A673 (cell line): ENCODE results near the gene RCBTB1. TPM values are rescaled to one million over a fixed set of nuclear protein-coding genes. Genes with fewer than 3 reads are reported as not detected.
A peak's percentile ranks its signal among the peaks of the same experiment; 100 is the strongest.

ENCODE experiments used
- BruUV-seq: library from RNA; stranded (reverse); fragments of 400-500 nt; replicated peaks from 2 replicates; lab custom pipeline; 2021; lab: Mats Ljungman, UMichigan
- CTCF ChIA-PET: fragments of 300-600 bp; sonication (Branson Sonifier 250); formaldehyde crosslinking; loops from one replicate; lab custom pipeline; 2022; ENCODE audit warnings: antibody characterized with exemption; lab: Charles Lee
- POLR2A ChIA-PET: fragments of 300-600 bp; sonication (Branson Sonifier 250); formaldehyde crosslinking; loops from one replicate; lab custom pipeline; 2022; ENCODE audit warnings: antibody characterized with exemption; ENCODE audit not compliant: low non-redundant PET; lab: Charles Lee
- DNase-seq: peaks from one replicate; pipeline ENCODE4 v3.0.0-alpha.2; 2015; ENCODE audit warnings: low spot score
- H3K27ac ChIP-seq: fragments of 200-600 bp; sonication (generic); 2 replicates; pipeline ENCODE4 v1.5.1; 2016; ENCODE audit warnings: mixed run types, low read depth, mild to moderate bottlenecking, mixed read lengths, antibody characterized with exemption, low read length; ENCODE audit not compliant: poor library complexity, severe bottlenecking
- H3K27me3 ChIP-seq: fragments of 200-600 bp; sonication (generic); replicated peaks from 2 replicates; pipeline ENCODE4 v1.6.1; 2017; ENCODE audit warnings: mixed run types, low read depth, mild to moderate bottlenecking, mixed read lengths, antibody characterized with exemption, low read length; ENCODE audit not compliant: insufficient read depth, poor library complexity
- H3K36me3 ChIP-seq: fragments of 200-600 bp; sonication (generic); 2 replicates; pipeline ENCODE4 v1.6.1; 2016; ENCODE audit warnings: mixed run types, mild to moderate bottlenecking, mixed read lengths, antibody characterized with exemption, low read length; ENCODE audit not compliant: insufficient read depth, poor library complexity, severe bottlenecking
- H3K4me1 ChIP-seq: fragments of 200-600 bp; sonication (generic); 2 replicates; pipeline ENCODE4 v1.6.1; 2017; ENCODE audit warnings: mixed run types, mild to moderate bottlenecking, mixed read lengths, antibody characterized with exemption, low read length; ENCODE audit not compliant: insufficient read depth, poor library complexity, severe bottlenecking
- H3K4me3 ChIP-seq: fragments of 200-600 bp; sonication (generic); 2 replicates; pipeline ENCODE4 v1.5.1; 2016; ENCODE audit warnings: low read depth, mixed run types, mild to moderate bottlenecking, mixed read lengths, low read length; ENCODE audit not compliant: poor library complexity, severe bottlenecking
- H3K9me3 ChIP-seq: fragments of 200-600 bp; sonication (generic); 2 replicates; pipeline ENCODE4 v1.6.1; 2016; ENCODE audit warnings: mixed run types, low read depth, mild to moderate bottlenecking, mixed read lengths, antibody characterized with exemption, low read length; ENCODE audit not compliant: poor library complexity, severe bottlenecking
- CTCF ChIP-seq: fragments of 300-800, 200-600 bp; sonication (generic); conservative IDR thresholded peaks from 2 replicates; pipeline ENCODE4 v1.5.1; 2017; ENCODE audit warnings: low read depth, mild to moderate bottlenecking, antibody characterized with exemption, low read length, moderate library complexity, mixed read lengths
- EZH2 ChIP-seq: fragments of 200-600 bp; sonication (generic); IDR thresholded peaks from 2 replicates; pipeline ENCODE4 v1.6.1; 2017; ENCODE audit warnings: borderline replicate concordance, low read depth, mild to moderate bottlenecking, mixed read lengths, antibody characterized with exemption, low read length; ENCODE audit not compliant: poor library complexity, severe bottlenecking
- intact Hi-C: fragments of 100-400 bp; cut with micrococcal nuclease; formaldehyde crosslinking; loops from one replicate; pipeline ENCODE4 v1.10.0; 2022; ENCODE audit not compliant: unreplicated experiment
- total RNA-seq: library from RNA; stranded (reverse); gene quantifications from 2 replicates; pipeline ENCODE4 v1.2.3, GENCODE V29; 2021

RCBTB1 gene
- total RNA-seq, 1 experiment from 2014 or later, result 12.7 TPM

DNA sequence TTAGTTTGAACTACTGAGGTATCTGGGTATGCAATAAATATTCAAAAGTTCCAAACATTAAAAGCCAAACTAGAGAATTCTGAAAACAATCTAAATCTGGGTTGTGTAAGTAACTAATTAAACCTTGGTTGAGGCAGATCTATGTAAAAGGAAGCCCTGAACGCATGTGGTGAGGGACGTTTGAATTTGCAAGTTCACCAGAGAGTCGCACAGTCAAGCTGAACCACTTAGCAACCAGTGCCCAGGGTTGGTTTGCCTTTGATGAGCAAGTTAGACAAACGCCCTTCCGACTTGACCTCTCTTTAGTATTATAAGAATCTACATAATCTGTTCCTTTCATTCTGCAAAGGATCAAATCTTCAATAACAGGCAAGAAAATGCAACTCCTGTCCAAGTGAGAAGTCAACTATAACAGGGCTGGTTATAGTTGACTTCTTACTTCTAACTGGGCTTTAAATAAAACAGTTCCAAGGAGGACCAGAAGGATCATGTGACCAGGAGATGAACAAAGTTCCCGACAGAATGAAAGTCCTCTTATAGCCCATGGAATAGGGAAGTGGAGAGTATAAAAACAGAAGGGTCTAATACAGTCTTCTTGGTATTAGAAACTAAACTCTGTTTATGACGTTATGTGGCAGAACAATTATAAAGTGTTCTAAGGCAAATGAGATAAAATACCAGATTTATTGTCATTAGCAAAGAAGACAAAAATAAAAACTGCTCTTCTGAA lies 49.0 kb downstream of the RCBTB1 start:
- CTCF ChIA-PET, result no interaction called here
- TF ChIP-seq CTCF, result no peak
- no peak for TF ChIP-seq EZH2
- Histone ChIP-seq H3K27ac (no peak overlapping the region), H3K9me3 (no peaks in the 10 kb centered on the region), H3K36me3 (peaks cover 6% of the 10 kb centered on the region), H3K4me1 (peaks cover under 1% of the 10 kb centered on the region), H3K4me3 (no peak overlapping the region), H3K27me3 (no peaks in the 10 kb centered on the region)
- intact Hi-C loops, result no loop called here
- POLR2A ChIA-PET, result no interaction called here
- no TSS peak for BruUV-seq
- no peak for DNase-seq

- H3K27ac ChIP-seq, result no peak overlapping the region
- H3K36me3 ChIP-seq, result no peaks in the 10 kb centered on the region
- H3K4me3 ChIP-seq, result no peak overlapping the region
- CTCF ChIA-PET, result no interaction called here
- H3K9me3 ChIP-seq, result no peaks in the 10 kb centered on the region
- DNase-seq, result no peak
- no peak for TF ChIP-seq CTCF
- no peak for TF ChIP-seq EZH2
- H3K4me1 ChIP-seq, result peaks cover 14% of the 10 kb centered on the region
- POLR2A ChIA-PET, result no interaction called here
- intact Hi-C loops, result no loop called here
- BruUV-seq, result no TSS peak
- H3K27me3 ChIP-seq, result peaks cover 5% of the 10 kb centered on the region
Observed at GRCh38 chr13:49533591-49534269, 51.6 kb downstream of the RCBTB1 start.

DNA sequence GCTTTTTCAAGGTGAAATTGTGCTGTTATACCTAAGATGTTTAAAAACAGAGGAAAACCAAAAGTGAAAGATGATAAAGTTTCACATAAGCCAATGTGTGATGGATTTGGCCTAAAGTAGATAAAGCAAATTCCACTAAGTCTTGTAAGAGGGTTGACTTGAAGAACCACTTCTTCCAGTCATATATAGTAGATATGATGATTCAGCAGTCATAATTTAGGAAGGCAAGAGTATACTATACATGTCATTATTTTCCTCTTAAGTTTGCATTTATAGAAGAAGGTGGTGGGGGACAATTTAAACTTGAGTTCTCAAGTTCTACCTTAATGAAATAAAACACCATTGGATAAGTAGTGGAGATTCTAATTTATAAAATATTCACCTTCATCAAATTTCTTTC lies 52.3 kb downstream of the RCBTB1 start:
- H3K4me1 ChIP-seq, result peaks cover 14% of the 10 kb centered on the region
- no peaks in the 10 kb centered on the region for H3K9me3 ChIP-seq
- H3K4me3 ChIP-seq, result no peak overlapping the region
- H3K36me3 ChIP-seq, result no peaks in the 10 kb centered on the region
- no peak for DNase-seq
- TF ChIP-seq EZH2 (no peak), CTCF (no peak)
- H3K27ac ChIP-seq, result no peak overlapping the region
- H3K27me3 ChIP-seq, result peaks cover 7% of the 10 kb centered on the region
- BruUV-seq, result TSS peak; percentile 49
- intact Hi-C loops, result no loop called here
- CTCF ChIA-PET, result no interaction called here
- POLR2A ChIA-PET, result no interaction called here
